ENCODE data around the gene EPN2. TPM values are rescaled to one million over a fixed set of nuclear protein-coding genes. Genes with fewer than 3 reads are reported as not detected.

EPN2 gene
- total RNA-seq, 1 experiment from 2014 or later = 57.8 TPM

DNA sequence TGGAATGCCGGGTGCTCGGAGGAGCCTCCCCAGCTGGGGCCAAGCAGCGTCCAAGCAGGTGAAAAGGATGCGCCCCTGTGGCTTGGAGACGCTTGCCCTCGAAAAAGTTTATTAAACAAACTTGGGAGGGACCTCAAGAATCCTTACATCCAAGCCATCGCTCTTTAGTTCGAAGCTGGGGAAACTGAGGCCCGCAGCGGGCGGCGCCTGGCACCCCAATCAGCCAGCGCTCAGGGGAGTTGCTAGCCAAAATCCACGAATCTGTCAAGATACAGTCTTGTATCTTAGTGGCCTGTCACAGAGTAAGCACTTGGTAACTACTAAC is 125.9 kb downstream of the EPN2 start:
- Histone ChIP-seq H3K14ac (ENCODE audit: insufficient read depth, low read length) (no peak overlapping the region), H3K23ac (ENCODE audit: insufficient read length, low read depth, low read length) (no peak overlapping the region), H2BK120ac (ENCODE audit: low read depth, low read length, poor library complexity, severe bottlenecking) (no peak overlapping the region), H2BK5ac (ENCODE audit: insufficient read length, low read length) (no peak overlapping the region), H2BK12ac (ENCODE audit: insufficient read length, low read depth, low read length) (no peak overlapping the region), H2BK20ac (ENCODE audit: low read depth, low read length, poor library complexity, severe bottlenecking) (no peak overlapping the region), H3K4me1 (ENCODE audit: insufficient read depth, low read length) (no peaks in the 10 kb centered on the region), H3K4ac (ENCODE audit: low read depth, low read length) (no peak overlapping the region), H3K23me2 (ENCODE audit: insufficient read length, low read depth, low read length, poor library complexity, severe bottlenecking) (no peaks in the 10 kb centered on the region), H2BK15ac (ENCODE audit: low read depth, low read length) (no peak overlapping the region), H4K20me1 (ENCODE audit: control insufficient read depth, insufficient read depth, insufficient read length) (no peaks in the 10 kb centered on the region), H3K79me1 (ENCODE audit: insufficient read depth, low read depth, low read length, poor library complexity, severe bottlenecking) (no peaks in the 10 kb centered on the region), H3K27ac (ENCODE audit: insufficient read length, low read depth, low read length) (no peak overlapping the region), H2AK5ac (ENCODE audit: insufficient read length, low read length) (no peak overlapping the region), H4K8ac (replicated peaks; ENCODE audit: insufficient read length, low read depth, low read length) (no peak overlapping the region), H3K18ac (ENCODE audit: insufficient read length, low read depth, low read length) (no peak overlapping the region), H3T11ph (ENCODE audit: low read length) (no peak overlapping the region), H2AFZ (ENCODE audit: low read length) (no peak overlapping the region), H3K56ac (ENCODE audit: insufficient read length, low read depth, low read length) (no peak overlapping the region), H3K9ac (ENCODE audit: extremely low read depth, insufficient read length, low read length) (no peak overlapping the region), H4K5ac (ENCODE audit: insufficient read length, low read depth, low read length) (no peak overlapping the region), H4K91ac (ENCODE audit: insufficient read length, low read depth, low read length) (no peak overlapping the region), H3K4me2 (ENCODE audit: insufficient read depth, insufficient read length, low read length) (peak overlapping the region; percentile 58), H3K27me3 (ENCODE audit: insufficient read depth, low read length) (no peaks in the 10 kb centered on the region), H3K9me3 (ENCODE audit: control insufficient read depth, low read depth, low read length) (no peaks in the 10 kb centered on the region), H3K79me2 (ENCODE audit: insufficient read depth, low read length) (no peaks in the 10 kb centered on the region)
- H3K4me3 Mint-ChIP-seq = peak overlapping the region; percentile 84 to 88; a peak in 4 of 5 replicates
- DNase-seq = no peak
- H3K36me3 Mint-ChIP-seq (ENCODE audit: insufficient read depth in 1 of 3, low read depth in 3 of 3) = peaks cover 8 to 19% (median 18%) of the 10 kb centered on the region in 3 experiments
- H3K27me3 Mint-ChIP-seq (ENCODE audit: low read depth) = peaks cover 5% of the 10 kb centered on the region; the same call in 1 of the 2 replicates
- TF ChIP-seq CTCF (conservative IDR thresholded peaks at IDR 0.05) = no peak
- H3K27ac Mint-ChIP-seq = peak overlapping the region in 1 of 3 experiments; percentile 89; a peak in 1 of 7 replicates
- no peaks in the 10 kb centered on the region; a peak in 1 of 5 replicates for H3K9me3 Mint-ChIP-seq
- H3K4me1 Mint-ChIP-seq = peaks cover 22 to 30% of the 10 kb centered on the region in 2 experiments
- no CpG with 5 or more reads among the region's 14 CpGs for WGBS (ENCODE audit: extremely low coverage, insufficient read length, low lambda C conversion rate)

All from H9 (cell line).